Fibroblast of lung (primary cell): ENCODE data around the gene YWHAH. TPM values are rescaled to one million over a fixed set of nuclear protein-coding genes. Genes with fewer than 3 reads are reported as not detected.

Experiments used
- DNase-seq, 2 donors: peaks; one replicate each; pipeline versions ENCODE4 v3.0.0 to v3.0.0-alpha.2; 2010; ENCODE audit warnings: low read depth in 2 of 2
- H2AFZ ChIP-seq: 2 replicates; pipeline ENCODE4 v1.5.1; 2012; ENCODE audit warnings: low read length, control low read depth, inconsistent platforms
- H3K27ac ChIP-seq: 2 replicates; pipeline ENCODE4 v1.5.1; 2011; ENCODE audit warnings: low read length, control low read depth; ENCODE audit not compliant: insufficient read depth
- H3K27me3 ChIP-seq: 2 replicates; pipeline ENCODE4 v1.5.1; 2011; ENCODE audit warnings: mild to moderate bottlenecking, low read length; ENCODE audit not compliant: control insufficient read depth, insufficient read depth
- H3K36me3 ChIP-seq: 2 replicates; pipeline ENCODE4 v1.5.1; 2011; ENCODE audit warnings: low read length; ENCODE audit not compliant: control insufficient read depth, insufficient read depth
- H3K4me1 ChIP-seq: 2 replicates; pipeline ENCODE4 v1.5.1; 2011; ENCODE audit warnings: low read length; ENCODE audit not compliant: control insufficient read depth, insufficient read depth; ENCODE audit errors: extremely low read depth
- H3K4me2 ChIP-seq: 2 replicates; pipeline ENCODE4 v1.5.1; 2011; ENCODE audit warnings: low read length, control low read depth; ENCODE audit not compliant: insufficient read depth; ENCODE audit errors: extremely low read depth
- H3K4me3 ChIP-seq, 4 experiments: fragments of 200-600 bp in 1 of 4; sonication (generic) in 1 of 4; replicated peaks in 1 of 4; 2 replicates each; pipeline ENCODE4 v1.5.1; 2011 to 2016; ENCODE audit warnings: low read length in 4 of 4, low read depth in 3 of 4, mild to moderate bottlenecking in 3 of 4, control low read depth in 2 of 4, inconsistent platforms in 1 of 4, mixed read lengths in 1 of 4; ENCODE audit not compliant: insufficient read depth in 1 of 4; ENCODE audit errors: control extremely low read depth in 1 of 4
- H3K79me2 ChIP-seq: 2 replicates; pipeline ENCODE4 v1.5.1; 2012; ENCODE audit warnings: mild to moderate bottlenecking, low read length, inconsistent platforms; ENCODE audit not compliant: control insufficient read depth, insufficient read depth
- H3K9ac ChIP-seq: 2 replicates; pipeline ENCODE4 v1.5.1; 2011; ENCODE audit warnings: mild to moderate bottlenecking, low read length, control low read depth; ENCODE audit not compliant: insufficient read depth
- H3K9me3 ChIP-seq: 2 replicates; pipeline ENCODE4 v1.5.1; 2012; ENCODE audit warnings: low read depth, low read length; ENCODE audit not compliant: control insufficient read depth, insufficient read depth
- H4K20me1 ChIP-seq: 2 replicates; pipeline ENCODE4 v1.5.1; 2011; ENCODE audit warnings: low read length; ENCODE audit not compliant: control insufficient read depth, insufficient read depth; ENCODE audit errors: extremely low read depth
- EZH2 ChIP-seq: IDR thresholded peaks from 2 replicates; pipeline ENCODE4 v1.5.1; 2012; ENCODE audit warnings: low read length, control low read depth, mild to moderate bottlenecking; ENCODE audit errors: missing control alignments
- polyA plus RNA-seq, 2 donors: library from polyadenylated mRNA; depleted of rRNA in 1 of 2; stranded (reverse) in 1 of 2; unstranded in 1 of 2; fragments of >200 nt; gene quantifications; 2 replicates each; pipeline ENCODE4 v1.2.1, GENCODE V29; 2011 to 2012; ENCODE audit warnings: missing spikeins in 1 of 2
- total RNA-seq: library from RNA; depleted of rRNA; stranded (reverse); fragments of >200 nt; gene quantifications from 2 replicates; pipeline ENCODE4 v1.2.1, GENCODE V29; 2014
- TF ChIP-seq, protein P1 (sequence below), 2 donors: IDR thresholded peaks in 1 of 2; conservative IDR thresholded peaks in 1 of 2; 1 replicate in 1 of 2; 2 replicates in 1 of 2; pipeline ENCODE4 v1.5.1; 2011 to 2012; ENCODE audit warnings: low read length in 2 of 2, control low read depth in 1 of 2, inconsistent platforms in 1 of 2, low read depth in 1 of 2, mild to moderate bottlenecking in 1 of 2

YWHAH gene
- total and polyA plus RNA-seq, 2 donors (not counting 1 experiment from before 2014, with no cell fraction given): 77.5 to 250 TPM

DNA sequence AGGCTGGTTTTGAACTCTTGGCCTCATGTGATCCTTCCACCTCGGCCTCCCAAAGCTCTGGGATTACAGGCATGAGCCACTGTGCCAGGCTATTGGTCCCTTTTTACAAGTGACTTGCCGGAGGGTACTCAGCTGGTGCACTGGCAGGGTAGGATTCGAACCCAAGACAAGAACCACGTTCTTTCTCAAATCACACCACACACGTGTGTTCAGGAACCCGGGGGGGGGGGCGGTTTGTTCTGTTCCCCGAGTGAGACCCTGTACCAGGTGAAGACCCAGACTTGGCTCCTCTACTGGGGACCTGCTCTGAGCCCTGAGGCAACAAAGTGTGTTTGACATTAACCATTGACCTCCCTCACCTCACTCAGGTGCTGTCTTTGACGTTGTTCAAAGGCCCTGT is 3.8 kb upstream of the YWHAH start:
- DNase-seq: no peak
- Histone ChIP-seq H3K27me3 (peaks cover 7% of the 10 kb centered on the region), H3K79me2 (peaks cover 10% of the 10 kb centered on the region), H3K9ac (no peak overlapping the region), H3K4me3 (no peak overlapping the region), H4K20me1 (no peaks in the 10 kb centered on the region), H3K4me2 (no peak overlapping the region), H3K9me3 (no peaks in the 10 kb centered on the region), H3K36me3 (no peaks in the 10 kb centered on the region), H3K27ac (no peak overlapping the region), H3K4me1 (peaks cover 5% of the 10 kb centered on the region), H2AFZ (no peak overlapping the region)
- TF ChIP-seq, protein P1, sequence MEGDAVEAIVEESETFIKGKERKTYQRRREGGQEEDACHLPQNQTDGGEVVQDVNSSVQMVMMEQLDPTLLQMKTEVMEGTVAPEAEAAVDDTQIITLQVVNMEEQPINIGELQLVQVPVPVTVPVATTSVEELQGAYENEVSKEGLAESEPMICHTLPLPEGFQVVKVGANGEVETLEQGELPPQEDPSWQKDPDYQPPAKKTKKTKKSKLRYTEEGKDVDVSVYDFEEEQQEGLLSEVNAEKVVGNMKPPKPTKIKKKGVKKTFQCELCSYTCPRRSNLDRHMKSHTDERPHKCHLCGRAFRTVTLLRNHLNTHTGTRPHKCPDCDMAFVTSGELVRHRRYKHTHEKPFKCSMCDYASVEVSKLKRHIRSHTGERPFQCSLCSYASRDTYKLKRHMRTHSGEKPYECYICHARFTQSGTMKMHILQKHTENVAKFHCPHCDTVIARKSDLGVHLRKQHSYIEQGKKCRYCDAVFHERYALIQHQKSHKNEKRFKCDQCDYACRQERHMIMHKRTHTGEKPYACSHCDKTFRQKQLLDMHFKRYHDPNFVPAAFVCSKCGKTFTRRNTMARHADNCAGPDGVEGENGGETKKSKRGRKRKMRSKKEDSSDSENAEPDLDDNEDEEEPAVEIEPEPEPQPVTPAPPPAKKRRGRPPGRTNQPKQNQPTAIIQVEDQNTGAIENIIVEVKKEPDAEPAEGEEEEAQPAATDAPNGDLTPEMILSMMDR (conservative IDR thresholded peaks at IDR 0.05 in 1 of 2, IDR thresholded peaks at IDR 0.05 in 1 of 2; ENCODE audit: low read depth in 1 of 2, low read length in 2 of 2): no peak
- TF ChIP-seq EZH2: no peak

DNA sequence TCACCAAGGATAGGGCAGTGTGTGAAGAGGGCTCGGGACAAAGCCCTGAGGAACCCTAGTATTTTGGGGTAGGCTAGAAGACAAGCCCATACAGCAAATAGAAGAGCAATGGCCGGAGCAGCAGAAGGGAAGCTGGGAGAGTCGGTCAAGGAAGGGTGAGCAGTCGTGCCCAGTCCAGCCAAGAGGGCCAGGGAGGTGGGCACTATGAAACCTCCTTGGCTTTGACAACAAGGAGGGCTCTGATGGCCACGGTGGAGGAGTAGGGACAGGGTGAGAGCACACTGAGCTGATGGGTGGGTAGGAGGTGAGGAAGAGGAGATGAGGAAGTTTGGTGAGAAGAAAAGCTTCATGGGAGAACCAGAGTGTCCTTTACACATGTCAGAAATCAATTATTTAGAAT is 2.2 kb upstream of the YWHAH start:
- Histone ChIP-seq H3K36me3 (no peaks in the 10 kb centered on the region), H3K27me3 (peaks cover 5% of the 10 kb centered on the region), H2AFZ (no peak overlapping the region), H3K4me3 (no peak overlapping the region), H3K9ac (no peak overlapping the region), H3K27ac (no peak overlapping the region), H3K4me1 (peaks cover 7% of the 10 kb centered on the region), H3K4me2 (no peak overlapping the region), H3K9me3 (no peaks in the 10 kb centered on the region), H4K20me1 (no peaks in the 10 kb centered on the region), H3K79me2 (peaks cover 26% of the 10 kb centered on the region)
- TF ChIP-seq, protein P1 (conservative IDR thresholded peaks at IDR 0.05 in 1 of 2, IDR thresholded peaks at IDR 0.05 in 1 of 2; ENCODE audit: low read depth in 1 of 2, low read length in 2 of 2): no peak
- TF ChIP-seq EZH2: no peak
- no peak for DNase-seq

- peak overlapping the region; percentile 93 for H2AFZ ChIP-seq
- H3K9me3 ChIP-seq: no peaks in the 10 kb centered on the region
- H3K4me2 ChIP-seq: peak overlapping the region; percentile 88
- no peak for DNase-seq
- peak overlapping the region; percentile 77 for H3K27ac ChIP-seq
- H3K9ac ChIP-seq: peak overlapping the region; percentile 65
- H3K27me3 ChIP-seq: peaks cover 2% of the 10 kb centered on the region
- TF ChIP-seq EZH2: no peak
- TF ChIP-seq, protein P1 (conservative IDR thresholded peaks at IDR 0.05 in 1 of 2, IDR thresholded peaks at IDR 0.05 in 1 of 2; ENCODE audit: low read depth in 1 of 2, low read length in 2 of 2): no peak
- H3K4me1 ChIP-seq: peaks cover 7% of the 10 kb centered on the region
- peaks cover 39% of the 10 kb centered on the region for H3K79me2 ChIP-seq
- H3K4me3 ChIP-seq: peak overlapping the region; percentile 52 to 63 (median 58)
- H4K20me1 ChIP-seq: peaks cover 2% of the 10 kb centered on the region
- H3K36me3 ChIP-seq: no peaks in the 10 kb centered on the region
Measured at GRCh38 chr22:31943206-31943977, 943 bp upstream of the YWHAH start.
